Measurements from ENCODE around the gene ABHD12B.

DNA sequence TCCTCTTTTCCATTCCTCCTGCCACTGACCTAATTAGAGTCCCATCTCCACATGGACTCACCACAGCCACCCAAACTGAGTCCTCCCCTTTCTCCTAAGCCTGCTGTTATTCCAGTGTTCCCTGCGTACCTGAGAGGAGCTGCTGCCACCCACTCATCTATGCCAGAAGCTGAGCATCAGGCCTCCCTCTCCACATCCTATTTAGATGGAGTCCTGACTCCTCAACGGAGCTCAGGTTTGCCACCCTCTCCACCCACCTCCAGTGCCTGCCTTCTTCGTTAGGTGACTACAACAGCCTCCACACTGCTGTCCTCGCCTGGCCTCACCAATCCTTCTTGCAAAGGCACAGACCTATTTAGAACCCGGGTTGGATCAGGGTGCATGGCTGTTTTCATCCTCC is 15.2 kb upstream of the ABHD12B start:
- TF ChIP-seq EZH2 (IDR thresholded peaks at IDR 0.05) (no peak), POLR2AphosphoS5 (IDR thresholded peaks at IDR 0.05; ENCODE audit: borderline replicate concordance, low read depth, low read length) (no peak)

Data from SK-N-MC (cell line).